MM.1S (cell line): ENCODE results near the gene PNKD.
A peak's percentile ranks its signal among the peaks of the same experiment; 100 is the strongest.

ENCODE experiments used
- DNase-seq: peaks from one replicate; pipeline ENCODE4 v3.0.0-alpha.2; 2015
- H2AFZ ChIP-seq: fragments of 300-600 bp; sonication (generic); 2 replicates; pipeline ENCODE4 v1.6.0; 2016; ENCODE audit warnings: antibody characterized with exemption, low read length
- H3F3A ChIP-seq: fragments of 300-600 bp; sonication (generic); 2 replicates; pipeline ENCODE4 v1.6.1; 2016; ENCODE audit warnings: mild to moderate bottlenecking, antibody characterized with exemption, low read length, moderate library complexity, mixed read lengths; ENCODE audit not compliant: insufficient read depth
- H3K27ac ChIP-seq: fragments of 300-600 bp; sonication (generic); 2 replicates; pipeline ENCODE4 v1.5.1; 2016; ENCODE audit warnings: mild to moderate bottlenecking, low read length
- H3K27me3 ChIP-seq: fragments of 300-600 bp; sonication (generic); replicated peaks from 2 replicates; pipeline ENCODE4 v1.6.0; 2016; ENCODE audit warnings: low read length; ENCODE audit not compliant: insufficient read depth
- H3K36me3 ChIP-seq: fragments of 300-600 bp; sonication (generic); replicated peaks from 2 replicates; pipeline ENCODE4 v1.6.1; 2016; ENCODE audit warnings: mild to moderate bottlenecking, low read length, mixed read lengths; ENCODE audit not compliant: insufficient read depth
- H3K4me1 ChIP-seq: fragments of 300-600 bp; sonication (generic); 2 replicates; pipeline ENCODE4 v1.6.1; 2016; ENCODE audit warnings: low read length, mixed read lengths
- H3K4me2 ChIP-seq: fragments of 300-600 bp; sonication (generic); 2 replicates; pipeline ENCODE4 v1.6.0; 2016; ENCODE audit warnings: low read depth, low read length
- H3K4me3 ChIP-seq: fragments of 300-600 bp; sonication (generic); 2 replicates; pipeline ENCODE4 v1.5.1; 2016; ENCODE audit warnings: low read length, mixed read lengths
- H3K79me2 ChIP-seq: fragments of 300-600 bp; sonication (generic); 2 replicates; pipeline ENCODE4 v1.6.1; 2016; ENCODE audit warnings: mixed run types, low read length, mixed read lengths
- H3K9ac ChIP-seq: fragments of 300-600 bp; sonication (generic); 2 replicates; pipeline ENCODE4 v1.6.1; 2016; ENCODE audit warnings: low read length, mixed read lengths
- H3K9me2 ChIP-seq: fragments of 300-600 bp; sonication (generic); replicated peaks from 2 replicates; pipeline ENCODE4 v1.6.1; 2016; ENCODE audit warnings: mild to moderate bottlenecking, low read length, mixed read lengths; ENCODE audit not compliant: insufficient read depth
- H3K9me3 ChIP-seq: fragments of 300-600 bp; sonication (generic); replicated peaks from 2 replicates; pipeline ENCODE4 v1.6.1; 2016; ENCODE audit warnings: mild to moderate bottlenecking, low read length, mixed read lengths; ENCODE audit not compliant: insufficient read depth
- H4K20me1 ChIP-seq: fragments of 300-600 bp; sonication (generic); 2 replicates; pipeline ENCODE4 v1.6.1; 2016; ENCODE audit warnings: mild to moderate bottlenecking, low read length, moderate library complexity, mixed read lengths; ENCODE audit not compliant: insufficient read depth
- EZH2 ChIP-seq: fragments of 300-600 bp; sonication (generic); optimal IDR thresholded peaks from 2 replicates; pipeline ENCODE3; 2017; ENCODE audit warnings: low read depth, mild to moderate bottlenecking, antibody characterized with exemption, low read length, mixed read lengths
- EZH2phosphoT487 ChIP-seq: fragments of 300-600 bp; sonication (generic); IDR thresholded peaks from 2 replicates; pipeline ENCODE4 v1.6.1; 2018; ENCODE audit warnings: antibody characterized with exemption, low read length
- TF ChIP-seq, protein P1 (sequence below): fragments of 300-600 bp; sonication (generic); IDR thresholded peaks from 2 replicates; pipeline ENCODE4 v1.5.1; 2016; ENCODE audit warnings: antibody characterized with exemption, low read length, mixed read lengths

Gene PNKD

DNA sequence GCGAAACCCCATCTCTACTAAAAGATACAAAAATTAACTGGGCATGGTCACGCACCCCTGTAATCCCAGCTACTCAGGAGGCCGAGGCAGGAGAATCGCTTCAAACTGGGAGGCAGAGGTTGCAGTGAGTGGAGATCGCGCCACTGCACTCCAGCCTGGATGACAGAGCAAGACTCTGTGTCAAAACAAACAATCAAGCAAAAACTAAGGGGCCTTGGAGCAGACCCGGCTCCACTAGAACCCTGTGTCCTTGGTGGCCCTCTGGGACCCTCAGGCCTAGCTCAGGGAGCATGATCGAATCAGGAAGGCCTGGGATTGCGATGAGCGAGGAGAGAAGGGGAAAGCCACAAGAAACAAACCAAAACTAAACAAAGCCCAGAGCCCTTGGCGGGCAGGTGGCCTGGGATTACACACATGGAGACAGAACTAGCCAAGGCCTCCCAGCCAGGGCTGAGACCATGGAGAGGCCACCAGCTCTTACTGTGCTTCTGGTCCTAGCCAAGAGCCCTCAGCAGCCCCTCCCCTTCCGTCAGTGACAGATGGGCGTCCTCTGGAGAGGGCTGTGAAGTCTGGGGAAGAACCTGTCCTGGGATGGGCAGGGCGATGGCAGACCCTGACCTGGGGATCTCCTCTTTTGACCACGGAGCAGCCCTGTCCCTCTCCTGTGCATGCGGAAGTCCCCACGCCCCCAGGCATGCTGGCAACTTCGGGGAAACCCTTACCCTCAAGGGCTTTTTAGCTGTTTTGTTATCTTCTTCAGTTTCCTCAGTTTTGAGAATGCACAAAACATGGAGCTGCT lies 58.9 kb downstream of the PNKD start:
- no peak for TF ChIP-seq EZH2phosphoT487
- TF ChIP-seq, protein P1, sequence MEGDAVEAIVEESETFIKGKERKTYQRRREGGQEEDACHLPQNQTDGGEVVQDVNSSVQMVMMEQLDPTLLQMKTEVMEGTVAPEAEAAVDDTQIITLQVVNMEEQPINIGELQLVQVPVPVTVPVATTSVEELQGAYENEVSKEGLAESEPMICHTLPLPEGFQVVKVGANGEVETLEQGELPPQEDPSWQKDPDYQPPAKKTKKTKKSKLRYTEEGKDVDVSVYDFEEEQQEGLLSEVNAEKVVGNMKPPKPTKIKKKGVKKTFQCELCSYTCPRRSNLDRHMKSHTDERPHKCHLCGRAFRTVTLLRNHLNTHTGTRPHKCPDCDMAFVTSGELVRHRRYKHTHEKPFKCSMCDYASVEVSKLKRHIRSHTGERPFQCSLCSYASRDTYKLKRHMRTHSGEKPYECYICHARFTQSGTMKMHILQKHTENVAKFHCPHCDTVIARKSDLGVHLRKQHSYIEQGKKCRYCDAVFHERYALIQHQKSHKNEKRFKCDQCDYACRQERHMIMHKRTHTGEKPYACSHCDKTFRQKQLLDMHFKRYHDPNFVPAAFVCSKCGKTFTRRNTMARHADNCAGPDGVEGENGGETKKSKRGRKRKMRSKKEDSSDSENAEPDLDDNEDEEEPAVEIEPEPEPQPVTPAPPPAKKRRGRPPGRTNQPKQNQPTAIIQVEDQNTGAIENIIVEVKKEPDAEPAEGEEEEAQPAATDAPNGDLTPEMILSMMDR, result no peak
- no peak for TF ChIP-seq EZH2
- H3K4me3 ChIP-seq, result no peak overlapping the region
- H3K4me2 ChIP-seq, result no peak overlapping the region
- DNase-seq, result no peak
- no peaks in the 10 kb centered on the region for H3K9me2 ChIP-seq
- H2AFZ ChIP-seq, result 0 out of 2 replicates have a peak overlapping the region, but pooled peaks have one; percentile 23
- no peaks in the 10 kb centered on the region for H3F3A ChIP-seq
- H3K4me1 ChIP-seq, result 0 out of 2 replicates have a peak, but pooled peaks cover 15% of the 10 kb centered on the region
- no peaks in the 10 kb centered on the region for H4K20me1 ChIP-seq
- no peak overlapping the region for H3K9ac ChIP-seq
- H3K27ac ChIP-seq, result no peak overlapping the region
- H3K27me3 ChIP-seq, result no peaks in the 10 kb centered on the region
- H3K36me3 ChIP-seq, result no peaks in the 10 kb centered on the region
- no peaks in the 10 kb centered on the region for H3K9me3 ChIP-seq
- H3K79me2 ChIP-seq, result no peaks in the 10 kb centered on the region

- Histone ChIP-seq H3K27me3 (no peaks in the 10 kb centered on the region), H3F3A (no peaks in the 10 kb centered on the region), H3K36me3 (no peaks in the 10 kb centered on the region), H3K79me2 (no peaks in the 10 kb centered on the region), H3K9me3 (no peaks in the 10 kb centered on the region), H2AFZ (peak overlapping the region; percentile 23; the same call in 1 of the 2 replicates), H3K4me1 (0 out of 2 replicates have a peak, but pooled peaks cover 15% of the 10 kb centered on the region), H4K20me1 (no peaks in the 10 kb centered on the region), H3K9ac (no peak overlapping the region), H3K9me2 (no peaks in the 10 kb centered on the region), H3K4me3 (no peak overlapping the region), H3K4me2 (no peak overlapping the region), H3K27ac (no peak overlapping the region)
- DNase-seq, result no peak
- no peak for TF ChIP-seq EZH2phosphoT487
- TF ChIP-seq EZH2, result no peak
- TF ChIP-seq, protein P1, result no peak
Measured at GRCh38 chr2:218329826-218330593, 59.7 kb downstream of the PNKD start.

DNA sequence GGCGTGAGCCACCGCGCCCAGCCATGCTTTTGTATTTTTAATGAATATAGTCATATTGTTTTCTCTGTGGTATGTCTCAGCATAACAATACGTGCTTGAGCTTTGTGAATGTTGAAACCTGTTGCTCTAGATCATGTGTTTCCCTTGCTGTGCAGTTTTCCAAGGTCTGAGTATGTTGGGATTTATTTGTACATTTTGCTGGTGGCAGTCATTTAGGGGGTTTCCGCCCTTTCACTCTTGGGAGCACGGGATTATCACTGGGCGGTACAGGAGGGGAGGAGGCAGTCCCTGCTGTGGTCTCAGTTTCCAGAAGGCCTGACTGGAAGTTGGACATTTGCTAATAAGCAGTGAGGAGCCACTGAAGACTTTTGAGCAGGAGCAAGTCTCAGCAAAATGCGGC lies 61.4 kb downstream of the PNKD start:
- Histone ChIP-seq H2AFZ (no peak overlapping the region), H3K4me1 (0 out of 2 replicates have a peak, but pooled peaks cover 15% of the 10 kb centered on the region), H3K4me2 (no peak overlapping the region), H4K20me1 (no peaks in the 10 kb centered on the region), H3K9me3 (no peaks in the 10 kb centered on the region; the same call in 1 of the 2 replicates), H3K9me2 (no peaks in the 10 kb centered on the region), H3K36me3 (no peaks in the 10 kb centered on the region), H3K9ac (no peak overlapping the region), H3K4me3 (no peak overlapping the region), H3F3A (no peaks in the 10 kb centered on the region), H3K79me2 (no peaks in the 10 kb centered on the region), H3K27me3 (no peaks in the 10 kb centered on the region), H3K27ac (no peak overlapping the region)
- TF ChIP-seq, protein P1, result no peak
- TF ChIP-seq EZH2phosphoT487 (no peak), EZH2 (no peak)
- DNase-seq, result no peak
